Tibial nerve (tissue), 4 donors: ENCODE data around the gene IRGQ.

Experiments
- CTCF ChIP-seq, 5 experiments: fragments of 200-600 bp in 3 of 5; fragments of 450-650 bp in 2 of 5; sonication (generic) in 3 of 5; IDR thresholded peaks; one replicate each; pipeline ENCODE4 v1.5.1; 2016 to 2019; ENCODE audit warnings: antibody characterized with exemption in 5 of 5, mild to moderate bottlenecking in 3 of 5, moderate library complexity in 2 of 5
- EP300 ChIP-seq, 2 donors: sonication (generic); formaldehyde crosslinking; IDR thresholded peaks; one replicate each; pipeline ENCODE4 v1.6.1; 2017; ENCODE audit warnings: antibody characterized with exemption in 2 of 2, mild to moderate bottlenecking in 1 of 2
- POLR2A ChIP-seq, 2 donors: fragments of 450-650 bp; IDR thresholded peaks; one replicate each; pipeline ENCODE4 v1.6.1; 2017; ENCODE audit warnings: antibody characterized with exemption in 2 of 2, mild to moderate bottlenecking in 2 of 2, moderate library complexity in 2 of 2

- no peak for TF ChIP-seq POLR2A (IDR thresholded peaks at IDR 0.05)
- no peak for TF ChIP-seq CTCF (IDR thresholded peaks at IDR 0.05)
- no peak for TF ChIP-seq EP300 (IDR thresholded peaks at IDR 0.05)
These were observed 43.8 kb upstream of the IRGQ start, which contains the start of gene CADM4 for GRCh38 chr19:43639519-43640423.
